SU-DHL-6 (cell line): ENCODE data around the gene PROCR.

Experiments used
- CTCF ChIP-seq: fragments of 200-600 bp; sonication (generic); IDR thresholded peaks from one replicate; pipeline ENCODE4 v1.5.1; 2017; ENCODE audit warnings: antibody characterized with exemption, mild to moderate bottlenecking, low read length, moderate library complexity; ENCODE audit not compliant: insufficient read depth, poor library complexity, severe bottlenecking
- EZH2phosphoT487 ChIP-seq: fragments of 200-600 bp; sonication (generic), shearing (Covaris generic); conservative IDR thresholded peaks from 2 replicates; pipeline ENCODE4 v1.6.1; 2018; ENCODE audit warnings: mild to moderate bottlenecking, antibody characterized with exemption, low read length, moderate library complexity, mixed read lengths

- no peak for TF ChIP-seq CTCF
- TF ChIP-seq EZH2phosphoT487, result no peak
These were observed 53.6 kb downstream of the PROCR start for GRCh38 chr20:35225319-35226125.
